AG08396 (cell line): Measurements from ENCODE around the gene TRIB2.

ENCODE experiments used
- DNase-seq: peaks from one replicate; pipeline ENCODE4 v3.0.0; 2012; ENCODE audit warnings: low spot score, mixed read lengths

TRIB2 gene

DNA sequence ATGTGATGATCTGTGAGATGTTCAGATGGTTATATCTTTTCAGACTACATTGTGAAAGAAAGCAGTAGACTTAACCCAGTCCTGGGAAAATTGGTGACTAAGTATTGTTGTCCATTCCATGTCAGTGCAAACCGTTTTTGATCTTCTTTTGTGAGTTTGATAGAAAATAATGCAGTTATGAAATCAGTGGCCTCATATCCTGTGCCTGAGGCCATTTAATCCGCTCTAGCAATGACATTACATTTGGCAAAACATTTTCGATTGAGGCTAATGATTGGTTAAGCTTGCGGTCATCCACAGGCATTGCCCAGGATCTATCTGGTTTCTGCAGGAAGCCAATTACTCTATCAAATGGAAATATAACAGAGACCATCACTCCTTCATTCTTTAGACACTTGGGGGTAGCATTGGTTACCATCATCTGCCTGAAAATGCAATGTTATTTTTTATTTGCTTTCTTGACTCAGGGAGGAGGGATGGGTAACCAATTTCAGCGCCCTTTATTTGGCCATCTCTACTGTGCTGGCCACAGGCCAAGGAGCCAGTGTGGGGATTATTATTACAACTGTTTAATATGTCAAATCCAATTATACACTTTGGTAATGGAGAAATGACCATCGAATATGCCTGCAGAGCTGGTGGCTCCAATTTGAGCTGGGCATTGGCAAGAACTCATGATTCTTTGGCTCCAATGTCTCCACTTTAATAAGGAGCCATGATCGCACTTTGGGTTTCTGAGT is 33.6 kb downstream of the TRIB2 start:
- DNase-seq = no peak

DNA sequence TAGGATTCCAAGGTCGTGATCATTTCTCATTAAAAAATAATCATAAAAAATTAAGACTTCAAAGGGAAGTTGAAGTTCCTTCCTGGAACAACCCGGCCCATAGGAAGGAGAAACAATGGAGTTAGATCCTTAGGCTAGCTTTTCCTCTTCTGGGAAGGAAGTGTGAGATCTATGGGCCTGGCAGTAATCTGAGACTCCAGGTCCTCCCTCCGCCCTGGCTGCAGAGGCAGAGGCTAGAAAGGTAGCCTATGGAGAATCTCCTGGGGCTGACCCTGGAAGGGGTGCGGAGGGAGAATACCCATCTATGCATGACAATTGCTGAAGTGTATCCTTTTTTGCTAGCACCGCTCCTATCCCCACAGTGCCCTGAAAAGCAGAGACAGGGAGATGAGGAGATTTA is 37.9 kb downstream of the TRIB2 start:
- DNase-seq = no peak

DNA sequence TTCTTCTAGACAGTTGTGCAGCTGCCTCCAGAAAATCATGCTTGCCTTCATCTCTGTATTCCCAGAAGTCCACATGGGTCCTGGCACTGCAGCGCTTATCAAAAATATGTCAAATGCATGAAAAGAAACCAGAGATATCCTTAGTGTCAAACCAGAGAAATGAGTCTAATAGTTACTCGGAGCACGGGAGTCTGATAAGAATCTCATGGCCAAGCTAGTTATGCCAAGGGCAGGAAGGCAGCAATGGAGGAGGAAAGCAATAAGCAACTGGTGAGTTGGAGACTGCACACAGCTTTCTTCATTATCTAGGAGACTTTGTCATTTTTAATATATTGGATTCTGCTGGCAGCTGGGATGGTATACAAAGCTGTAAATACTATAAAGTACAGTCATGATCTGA is 38.6 kb downstream of the TRIB2 start:
- DNase-seq = no peak

DNA sequence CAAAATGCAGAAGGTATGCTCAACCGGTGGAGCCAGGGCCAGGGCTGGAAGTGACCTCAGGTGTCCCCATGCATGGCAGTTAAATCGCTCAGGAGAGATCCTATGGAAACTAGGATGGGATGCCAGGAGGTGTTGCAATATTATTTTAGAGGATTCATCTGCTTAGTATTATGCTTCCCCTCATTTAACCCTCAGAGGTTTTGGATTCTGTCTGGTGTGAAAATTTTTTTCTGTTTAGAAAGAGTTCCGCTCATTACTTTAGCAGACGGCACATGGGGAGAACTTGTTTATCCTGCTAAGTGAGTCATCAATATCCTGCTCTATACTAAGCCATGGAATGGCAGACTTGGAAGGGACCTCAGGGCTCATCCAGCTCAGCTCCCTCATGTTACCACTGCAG is 42.5 kb downstream of the TRIB2 start:
- DNase-seq = peak; percentile 59

DNA sequence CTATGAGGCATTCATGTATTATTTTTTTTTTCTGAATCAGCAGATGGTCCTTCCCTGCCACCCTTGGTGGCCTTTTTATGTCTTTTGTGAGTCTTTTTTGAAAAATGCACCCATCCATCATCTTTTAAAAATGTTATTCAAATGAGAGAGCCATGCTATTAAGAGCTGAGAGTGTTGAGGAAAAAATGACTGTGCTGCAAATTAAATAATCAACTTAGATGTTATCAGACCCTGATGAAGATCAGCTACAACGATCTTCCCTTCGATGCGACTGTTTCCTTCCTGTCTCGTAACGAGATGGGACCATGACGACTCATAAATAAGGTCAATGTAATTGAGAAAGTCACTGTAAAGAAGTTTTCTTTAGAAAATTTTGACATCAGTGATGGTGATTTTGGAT is 44.4 kb downstream of the TRIB2 start:
- no peak for DNase-seq

DNA sequence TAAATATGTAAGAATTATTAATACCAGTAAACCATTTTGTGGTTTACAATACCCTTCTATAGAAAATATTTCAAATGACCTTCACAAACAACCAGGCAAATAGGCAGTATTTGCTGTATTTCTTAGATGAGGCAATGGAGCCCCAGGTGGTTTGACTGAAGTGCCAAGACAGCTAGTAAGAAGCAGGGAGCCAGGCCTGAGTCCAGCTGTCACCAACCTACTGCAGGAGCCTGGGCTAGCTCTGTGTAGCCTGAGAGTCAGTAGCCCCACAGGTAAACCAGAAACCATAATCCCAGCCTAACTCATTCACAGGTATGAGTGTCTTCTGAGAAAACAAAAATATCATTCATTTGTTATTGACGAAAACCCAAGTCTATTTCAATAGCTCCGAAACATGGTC is 45.6 kb downstream of the TRIB2 start:
- no peak for DNase-seq

DNA sequence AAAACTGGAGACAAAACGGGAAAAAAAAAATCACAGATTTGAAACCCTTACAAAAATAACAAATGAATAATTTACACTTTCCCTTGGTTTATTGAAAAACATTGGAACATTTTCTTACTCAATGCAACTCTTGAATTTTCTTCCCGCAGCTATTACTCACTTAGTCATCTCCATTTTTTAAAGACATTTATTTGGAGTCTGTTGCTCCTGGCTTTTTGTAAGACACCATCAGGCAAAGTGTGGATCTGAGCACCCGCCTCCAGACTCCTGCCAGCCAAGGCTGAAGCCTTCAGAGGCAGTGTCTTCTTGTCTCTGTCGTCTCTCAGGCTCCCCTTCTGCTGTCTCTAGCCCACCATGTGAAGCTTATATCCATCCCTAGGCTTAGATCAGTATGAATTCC is 46.2 kb downstream of the TRIB2 start:
- DNase-seq = no peak

DNA sequence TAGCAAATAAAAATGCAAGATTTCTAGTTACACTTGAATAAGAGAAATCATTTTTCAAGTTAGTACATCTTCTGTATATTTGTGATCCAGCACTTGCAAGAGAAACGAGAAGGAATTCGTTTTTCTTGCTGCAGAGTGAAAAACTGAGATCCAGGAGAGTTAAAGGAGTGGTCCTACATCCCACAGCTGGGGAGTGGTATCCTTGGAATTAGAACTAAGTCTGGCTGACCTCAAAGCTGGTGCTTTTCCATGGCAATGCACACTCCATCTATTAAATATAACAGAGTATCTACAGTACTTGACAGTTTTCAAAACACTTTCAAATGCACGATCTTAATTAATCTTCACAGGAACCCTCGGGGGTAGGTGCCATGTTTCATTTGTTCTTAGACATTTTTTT is 46.8 kb downstream of the TRIB2 start:
- DNase-seq = no peak

DNA sequence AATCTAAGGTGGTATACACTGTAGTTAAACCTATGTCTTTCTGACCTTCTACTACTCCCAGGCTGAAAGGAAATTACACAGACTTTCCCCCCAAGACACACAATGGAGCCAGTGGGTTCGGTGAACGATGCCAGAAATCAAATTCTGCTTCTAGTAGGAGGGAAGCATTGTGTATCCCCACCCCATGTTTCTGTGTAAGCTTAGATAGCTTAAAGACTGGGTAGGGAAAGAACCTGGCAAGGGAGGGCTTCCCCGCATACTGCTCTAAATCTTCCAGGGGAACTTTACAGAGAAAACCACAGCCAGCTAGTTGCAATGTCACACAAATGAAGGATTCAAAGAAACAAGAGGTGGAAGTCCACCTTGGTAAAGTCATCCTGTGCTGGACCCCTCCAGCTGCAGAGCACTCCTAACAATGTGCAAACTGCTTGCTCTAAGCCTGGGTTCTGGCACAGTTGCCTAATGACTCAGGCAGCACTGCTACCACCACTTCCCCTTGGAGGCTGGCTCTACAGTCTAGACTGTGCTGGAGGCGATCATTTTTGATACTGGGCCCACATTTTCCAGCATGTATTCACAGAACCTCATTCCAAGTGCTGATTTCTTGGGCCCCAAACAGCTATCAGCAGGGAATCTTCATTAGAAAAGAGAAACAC is 47.5 kb downstream of the TRIB2 start:
- DNase-seq = peak; percentile 17

DNA sequence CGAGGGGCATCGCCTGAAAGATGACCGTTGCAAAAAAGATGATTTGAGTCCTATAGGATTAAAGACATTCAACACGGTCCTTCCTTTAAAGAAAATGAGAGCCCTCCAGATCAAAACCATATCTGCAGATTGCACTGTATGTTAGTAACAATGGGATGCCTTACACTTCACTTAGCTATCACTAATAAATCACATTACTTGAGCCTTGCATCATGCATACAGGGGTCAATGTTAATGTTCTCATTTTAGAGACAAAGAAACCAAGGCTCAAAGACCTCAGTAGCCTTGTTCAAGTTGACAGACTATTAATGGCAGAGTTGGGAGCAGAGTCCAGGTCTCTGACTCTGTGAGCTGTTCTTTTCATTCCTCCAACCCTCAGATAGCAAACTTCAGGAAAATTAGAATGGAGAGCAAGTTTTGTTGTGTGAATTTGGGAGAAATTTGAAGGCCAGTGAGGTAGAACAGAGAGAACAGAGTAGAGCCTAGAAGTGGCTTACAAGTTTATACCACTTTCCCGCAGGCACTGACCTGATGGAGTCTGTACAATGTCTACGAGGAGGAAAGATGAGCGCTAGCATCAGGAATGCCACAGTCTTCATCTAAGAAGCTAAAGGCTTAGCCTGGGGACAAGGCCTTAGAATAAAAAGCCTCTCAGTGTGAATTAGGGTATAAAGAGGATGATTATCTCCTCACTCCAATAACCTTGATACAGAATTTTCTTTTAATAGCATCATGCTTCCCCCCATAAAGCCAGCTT is 48.3 kb downstream of the TRIB2 start:
- DNase-seq = no peak

DNA sequence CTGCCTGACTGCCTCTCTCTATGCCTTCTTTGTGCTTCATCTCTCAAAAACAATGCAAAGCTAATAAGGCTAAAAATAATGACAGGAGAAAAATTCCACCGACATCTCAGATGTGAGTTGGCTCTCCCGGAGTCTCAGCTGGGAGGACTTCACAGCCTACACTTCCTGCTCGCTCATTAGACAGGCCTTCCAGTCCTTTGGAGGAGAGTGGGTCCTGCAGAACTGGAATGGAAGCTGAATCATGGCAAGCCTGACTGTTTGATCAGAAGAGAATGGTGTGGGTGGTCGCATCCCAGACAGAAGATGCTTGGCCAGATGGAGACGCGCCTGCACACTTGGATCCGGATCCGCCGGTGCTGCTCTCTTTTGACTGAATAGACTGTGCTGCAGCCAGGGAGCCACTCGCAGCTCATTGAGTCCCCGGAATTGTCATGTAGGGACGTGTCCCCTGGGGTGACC is 49.7 kb downstream of the TRIB2 start:
- DNase-seq = no peak

DNA sequence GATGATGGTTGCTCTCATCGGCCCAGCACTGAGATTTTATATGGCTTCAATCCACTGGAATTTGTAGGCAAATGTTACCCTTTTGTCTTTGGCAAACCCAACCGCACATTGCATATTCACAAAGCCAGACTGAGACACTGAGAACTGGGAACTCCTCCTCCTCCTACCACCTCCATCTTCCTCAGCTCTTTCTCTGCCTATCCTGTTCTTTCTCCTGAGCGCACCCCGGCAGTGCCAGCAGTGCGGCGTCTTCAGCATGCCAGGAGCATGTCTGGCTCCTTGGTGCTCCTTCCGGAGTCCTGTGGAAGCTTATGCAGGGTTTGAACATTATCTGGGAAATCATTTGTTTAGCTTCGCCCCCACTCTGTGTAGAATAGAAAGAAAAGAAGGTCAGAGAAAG is 50.8 kb downstream of the TRIB2 start:
- DNase-seq = no peak

DNA sequence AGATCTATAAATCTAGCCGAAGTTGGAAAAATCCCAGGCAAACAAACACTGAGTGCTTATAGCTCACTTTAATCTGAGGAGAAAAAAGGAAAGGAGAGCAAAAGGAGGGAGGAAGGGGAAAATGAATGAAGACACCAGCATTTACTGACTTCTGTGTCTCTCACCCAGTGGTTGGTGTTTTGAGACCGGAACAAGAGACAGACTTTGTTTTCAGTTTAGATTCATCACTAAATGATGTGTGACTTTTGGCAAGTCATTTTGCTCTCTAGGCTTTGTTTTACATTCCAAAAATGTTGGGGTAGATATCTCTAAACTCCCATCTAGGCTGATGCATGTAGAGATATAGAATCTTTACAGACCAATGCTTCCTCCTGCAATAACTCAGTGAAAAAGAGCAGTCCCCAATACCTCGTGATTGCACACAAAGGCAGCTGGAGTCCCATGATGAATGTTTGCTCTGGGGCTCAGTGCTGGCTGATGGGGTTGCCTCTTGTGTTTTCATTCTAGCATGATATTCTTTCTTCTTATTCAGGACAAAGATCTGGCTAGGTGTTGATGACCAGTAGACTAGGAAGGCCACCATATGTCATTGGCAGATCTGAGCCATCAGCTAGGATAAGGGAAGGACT is 51.4 kb downstream of the TRIB2 start:
- no peak for DNase-seq

DNA sequence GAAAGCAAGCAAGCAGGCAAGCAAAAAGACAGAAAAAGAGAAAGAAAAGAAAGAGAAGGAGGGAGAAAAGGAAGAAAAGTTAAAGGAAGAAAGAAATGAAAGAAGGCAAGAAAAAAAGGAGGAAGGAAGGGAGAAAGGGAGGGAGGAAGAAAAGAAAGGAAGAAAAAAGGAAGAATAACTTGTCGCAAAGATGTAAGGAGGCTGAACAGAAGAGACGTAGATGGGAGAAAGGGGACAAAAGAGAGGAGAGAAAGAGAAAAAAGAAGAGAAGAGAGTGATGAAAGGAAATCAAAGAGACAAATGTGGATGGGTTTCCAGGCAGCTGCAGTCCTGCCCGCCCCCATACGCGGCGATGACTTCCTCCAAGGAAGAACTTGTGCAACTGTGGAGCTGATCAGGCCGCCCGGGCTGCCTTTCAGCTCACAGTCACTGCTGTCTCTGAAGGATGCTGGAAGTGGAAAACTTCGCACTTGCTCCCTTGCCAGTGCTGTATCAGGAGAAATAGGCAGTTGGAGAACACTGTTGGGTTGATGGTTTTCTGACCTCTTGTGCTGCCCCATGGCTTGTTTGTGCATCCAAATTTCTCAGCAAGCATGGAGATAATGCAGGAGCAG is 52.9 kb downstream of the TRIB2 start:
- no peak for DNase-seq

DNA sequence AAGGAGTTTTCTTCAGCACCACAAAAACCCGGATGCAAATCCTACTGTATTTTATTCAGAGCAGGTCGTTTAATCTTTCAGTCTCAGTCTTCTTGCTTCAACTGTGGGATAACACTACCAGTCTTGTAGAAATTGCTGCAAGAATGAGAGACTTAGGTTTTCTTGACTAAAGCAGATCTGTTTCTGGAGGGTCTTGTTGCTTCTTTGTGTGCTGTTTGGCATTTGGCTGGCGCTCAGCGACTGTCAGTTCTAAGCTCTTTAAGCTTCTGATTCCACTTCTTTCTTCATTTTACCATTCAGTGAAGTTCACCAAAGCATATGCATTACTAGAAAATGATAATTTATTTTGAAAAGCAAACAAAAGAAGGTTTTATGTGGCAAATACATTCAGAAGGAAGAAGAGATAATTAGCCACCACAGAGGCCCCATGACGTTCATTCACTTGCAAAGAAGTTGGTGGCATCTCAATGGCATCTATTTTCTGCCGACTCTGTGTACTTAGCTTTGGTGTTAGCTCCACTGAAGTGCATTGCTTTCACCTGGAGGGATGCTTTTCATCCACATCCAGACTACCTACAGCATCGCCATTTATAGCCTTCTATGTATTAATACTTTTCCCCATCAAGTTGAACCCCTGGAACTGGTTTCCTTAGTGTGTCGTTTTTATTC is 53.7 kb downstream of the TRIB2 start:
- no peak for DNase-seq

DNA sequence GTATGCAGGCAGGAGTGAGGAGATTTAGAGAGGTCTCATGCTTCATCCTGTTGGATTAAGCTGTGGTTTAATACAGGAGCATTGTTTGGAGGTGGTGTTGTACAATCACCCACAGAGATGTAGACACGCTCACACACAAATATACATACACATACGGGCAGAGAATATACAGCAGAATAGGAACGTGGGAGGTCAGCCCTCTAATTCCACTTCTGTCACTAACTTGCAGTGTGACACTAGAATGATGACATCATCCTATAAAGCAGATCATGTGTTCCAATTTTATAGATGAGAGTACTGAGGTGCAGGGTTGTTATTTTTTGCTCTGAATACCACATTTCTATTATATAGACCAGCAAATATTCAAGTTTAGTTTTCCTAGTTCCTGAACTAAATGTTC is 54.4 kb downstream of the TRIB2 start:
- DNase-seq = no peak

DNA sequence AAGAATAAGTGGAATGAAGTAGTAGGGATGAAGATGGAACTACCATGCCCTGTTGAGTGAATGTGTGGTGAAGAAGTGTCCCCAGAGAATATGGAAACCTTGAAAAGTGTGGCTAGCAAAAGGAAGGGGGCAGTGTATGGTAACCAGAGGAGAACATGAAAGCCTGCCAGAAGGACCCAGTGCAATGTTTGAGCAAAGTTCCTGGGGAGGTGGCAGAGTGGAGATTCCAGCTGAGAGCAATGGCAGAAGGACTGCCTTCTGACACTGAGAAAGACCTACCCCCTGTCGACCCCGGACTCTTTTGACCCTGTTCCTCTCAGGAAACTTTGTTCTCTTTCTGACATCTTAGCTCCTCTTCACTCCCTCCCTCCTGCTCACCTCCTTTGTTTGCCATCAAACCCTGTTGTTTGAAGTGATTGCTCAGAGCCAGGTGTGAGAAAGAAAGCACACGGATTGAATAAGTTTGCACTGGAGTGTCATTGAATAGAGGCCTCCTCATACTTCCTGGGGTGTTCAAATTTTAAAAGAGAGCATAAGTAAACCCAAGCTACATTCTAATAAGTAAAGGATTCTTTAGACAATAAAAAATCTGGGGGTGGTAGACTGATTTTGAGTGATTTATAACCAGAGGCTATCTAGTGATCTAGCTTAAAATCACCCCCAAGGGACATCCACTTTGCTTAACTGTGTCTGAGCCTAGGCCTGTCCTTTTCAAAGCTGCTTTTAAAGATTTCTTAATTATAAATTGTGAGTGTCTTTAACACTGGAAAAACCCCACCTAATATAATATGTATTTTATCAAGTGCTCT is 57.1 kb downstream of the TRIB2 start:
- DNase-seq = no peak

DNA sequence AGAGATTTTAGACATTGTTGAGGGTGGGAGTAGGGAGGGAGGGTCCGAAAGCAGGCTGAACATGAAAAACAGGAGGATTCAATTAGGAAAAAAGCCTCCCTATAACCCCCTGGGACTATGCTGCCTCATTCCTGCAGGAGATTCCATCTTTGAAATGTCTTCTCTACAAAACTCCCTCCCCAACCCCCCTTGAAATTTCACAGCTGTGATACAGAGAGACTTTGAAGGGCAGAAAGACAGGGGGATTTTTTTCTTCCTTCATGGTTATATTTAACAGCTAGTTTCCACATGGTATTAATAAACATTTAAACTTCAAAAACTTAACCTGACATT is 57.6 kb downstream of the TRIB2 start:
- no peak for DNase-seq

DNA sequence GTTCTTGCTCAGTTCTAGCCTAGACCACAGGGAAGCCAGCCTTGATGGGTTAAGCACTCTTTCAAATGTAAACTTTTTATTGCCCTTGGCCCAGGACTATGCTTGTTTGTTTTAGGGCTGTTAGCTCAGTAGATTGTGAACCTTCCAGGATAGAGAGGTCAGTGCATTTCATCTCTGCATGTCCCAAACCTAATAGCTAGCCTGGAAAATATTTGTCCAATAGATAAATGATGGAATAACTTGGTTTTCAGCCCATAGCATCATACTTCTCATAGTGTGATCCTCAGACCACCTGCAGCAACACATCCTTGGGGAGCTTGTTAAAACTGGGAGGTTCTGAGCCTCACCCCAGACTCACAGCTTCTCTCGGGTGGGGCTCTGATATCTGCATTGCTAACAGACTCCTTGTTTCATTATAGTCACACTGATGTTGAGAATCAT is 59.8 kb downstream of the TRIB2 start:
- DNase-seq = no peak

DNA sequence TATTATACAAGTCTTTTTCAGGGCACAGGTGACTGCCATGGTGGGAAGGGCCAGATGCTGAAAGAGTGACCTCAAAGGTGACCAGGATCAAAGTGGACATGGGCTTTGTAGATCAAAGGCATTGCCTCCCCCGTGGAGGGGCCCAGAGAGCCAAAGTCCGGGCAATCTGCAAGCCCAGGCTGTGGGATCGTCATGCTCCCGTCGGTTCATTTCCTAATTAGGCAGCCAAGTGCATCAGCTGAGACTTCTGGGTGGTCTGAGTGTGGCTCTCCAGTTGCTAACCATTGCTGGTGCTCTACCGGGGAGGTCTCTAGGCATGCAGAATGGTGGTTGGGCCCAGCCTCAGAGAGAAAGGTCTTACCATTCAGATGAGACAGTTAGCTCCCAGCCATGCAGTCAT is 61.6 kb downstream of the TRIB2 start:
- no peak for DNase-seq
